AG10803 (cell line): Measurements from ENCODE around the gene COX5A.
A peak's percentile ranks its signal among the peaks of the same experiment; 100 is the strongest.

Experiments used
- DNase-seq: peaks from one replicate; pipeline ENCODE4 v3.0.0; 2010; ENCODE audit warnings: low read depth
- H3K4me3 ChIP-seq: 2 replicates; pipeline ENCODE4 v1.5.1; 2011; ENCODE audit warnings: mild to moderate bottlenecking, low read length, control low read depth
- TF ChIP-seq, protein P1 (sequence below): conservative IDR thresholded peaks from 2 replicates; pipeline ENCODE4 v1.5.1; 2011; ENCODE audit warnings: mild to moderate bottlenecking, low read length, control low read depth, inconsistent platforms

COX5A gene

DNA sequence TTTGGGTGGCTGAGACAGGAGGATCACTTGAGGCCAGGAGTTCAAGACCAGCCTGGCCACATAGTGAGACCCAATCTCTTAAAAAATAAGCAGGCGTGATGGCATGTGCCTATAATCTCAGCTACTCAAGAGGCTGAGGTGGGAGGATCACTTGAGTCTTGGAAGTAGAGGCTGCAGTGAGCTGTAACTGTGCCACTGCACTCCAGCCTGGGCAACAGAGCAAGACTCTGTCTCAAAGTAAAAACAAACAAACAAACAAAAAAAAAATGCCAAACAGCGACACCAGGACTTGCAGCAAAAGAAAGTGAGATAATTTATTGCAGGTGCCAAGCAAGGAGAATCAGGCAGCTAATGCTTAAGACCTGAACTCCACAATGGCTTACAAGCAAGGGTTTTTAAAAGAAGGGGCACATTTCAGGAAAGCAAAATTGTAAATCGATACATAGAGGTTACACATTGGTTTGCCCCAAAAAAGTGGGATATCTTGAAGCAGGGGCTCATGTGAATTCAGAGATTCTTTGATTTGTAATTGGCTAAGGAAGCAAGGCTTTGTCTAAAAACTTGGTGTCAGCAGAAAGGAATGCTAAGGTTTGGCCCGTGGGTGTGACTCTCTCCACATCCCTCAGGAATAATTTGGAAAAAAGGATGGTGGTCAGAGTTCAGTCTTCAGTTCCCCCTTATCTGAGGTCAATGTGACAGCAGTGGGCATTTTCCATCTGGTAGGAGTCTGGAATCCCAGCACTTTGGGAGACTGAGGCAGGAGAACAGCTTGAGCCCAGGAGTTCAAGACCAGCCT, 53.2 kb downstream of the COX5A start:
- TF ChIP-seq, protein P1, sequence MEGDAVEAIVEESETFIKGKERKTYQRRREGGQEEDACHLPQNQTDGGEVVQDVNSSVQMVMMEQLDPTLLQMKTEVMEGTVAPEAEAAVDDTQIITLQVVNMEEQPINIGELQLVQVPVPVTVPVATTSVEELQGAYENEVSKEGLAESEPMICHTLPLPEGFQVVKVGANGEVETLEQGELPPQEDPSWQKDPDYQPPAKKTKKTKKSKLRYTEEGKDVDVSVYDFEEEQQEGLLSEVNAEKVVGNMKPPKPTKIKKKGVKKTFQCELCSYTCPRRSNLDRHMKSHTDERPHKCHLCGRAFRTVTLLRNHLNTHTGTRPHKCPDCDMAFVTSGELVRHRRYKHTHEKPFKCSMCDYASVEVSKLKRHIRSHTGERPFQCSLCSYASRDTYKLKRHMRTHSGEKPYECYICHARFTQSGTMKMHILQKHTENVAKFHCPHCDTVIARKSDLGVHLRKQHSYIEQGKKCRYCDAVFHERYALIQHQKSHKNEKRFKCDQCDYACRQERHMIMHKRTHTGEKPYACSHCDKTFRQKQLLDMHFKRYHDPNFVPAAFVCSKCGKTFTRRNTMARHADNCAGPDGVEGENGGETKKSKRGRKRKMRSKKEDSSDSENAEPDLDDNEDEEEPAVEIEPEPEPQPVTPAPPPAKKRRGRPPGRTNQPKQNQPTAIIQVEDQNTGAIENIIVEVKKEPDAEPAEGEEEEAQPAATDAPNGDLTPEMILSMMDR, result no peak
- DNase-seq, result no peak
- no peak overlapping the region for H3K4me3 ChIP-seq

DNA sequence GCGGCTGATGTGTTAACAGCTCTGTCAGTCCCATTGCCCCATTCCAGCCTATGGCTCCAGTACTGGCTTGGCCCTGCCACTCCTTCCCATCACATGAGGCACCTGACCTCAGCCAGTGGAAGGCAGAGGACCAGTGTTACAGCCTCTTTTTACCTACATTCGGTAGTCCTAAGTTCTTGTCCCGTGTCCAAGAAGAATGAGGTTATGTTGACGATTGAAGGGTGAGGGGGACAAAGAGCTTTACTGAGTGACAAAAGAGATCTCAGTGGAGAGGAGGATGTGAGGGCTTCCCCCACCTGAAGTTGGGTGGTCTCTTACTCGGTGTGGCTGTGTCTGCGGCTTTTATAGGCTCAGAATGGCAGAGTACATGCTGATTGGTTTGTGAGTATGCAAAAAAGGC, 55.3 kb downstream of the COX5A start:
- H3K4me3 ChIP-seq, result no peak overlapping the region
- DNase-seq, result no peak
- TF ChIP-seq, protein P1, result no peak

DNA sequence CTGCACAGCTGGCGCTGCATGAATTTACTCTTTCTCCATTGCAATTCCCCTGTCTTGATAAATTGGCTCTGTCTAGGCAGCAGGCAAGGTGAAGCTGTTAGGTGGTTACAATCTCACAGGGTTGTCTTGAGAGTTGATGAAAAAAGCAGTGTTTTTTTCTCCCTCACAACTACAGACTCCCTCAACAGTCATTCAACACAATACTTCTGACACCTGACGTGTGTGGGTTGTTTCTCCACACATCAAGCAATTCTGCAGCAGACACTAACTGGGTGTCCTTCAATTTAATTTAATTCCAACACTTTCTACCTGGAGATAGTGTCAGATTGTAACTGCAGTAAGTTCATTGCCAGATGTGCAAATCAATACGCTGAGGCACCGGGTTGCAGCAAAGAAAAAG, 59.6 kb downstream of the COX5A start:
- TF ChIP-seq, protein P1, result no peak
- no peak for DNase-seq
- H3K4me3 ChIP-seq, result no peak overlapping the region

DNA sequence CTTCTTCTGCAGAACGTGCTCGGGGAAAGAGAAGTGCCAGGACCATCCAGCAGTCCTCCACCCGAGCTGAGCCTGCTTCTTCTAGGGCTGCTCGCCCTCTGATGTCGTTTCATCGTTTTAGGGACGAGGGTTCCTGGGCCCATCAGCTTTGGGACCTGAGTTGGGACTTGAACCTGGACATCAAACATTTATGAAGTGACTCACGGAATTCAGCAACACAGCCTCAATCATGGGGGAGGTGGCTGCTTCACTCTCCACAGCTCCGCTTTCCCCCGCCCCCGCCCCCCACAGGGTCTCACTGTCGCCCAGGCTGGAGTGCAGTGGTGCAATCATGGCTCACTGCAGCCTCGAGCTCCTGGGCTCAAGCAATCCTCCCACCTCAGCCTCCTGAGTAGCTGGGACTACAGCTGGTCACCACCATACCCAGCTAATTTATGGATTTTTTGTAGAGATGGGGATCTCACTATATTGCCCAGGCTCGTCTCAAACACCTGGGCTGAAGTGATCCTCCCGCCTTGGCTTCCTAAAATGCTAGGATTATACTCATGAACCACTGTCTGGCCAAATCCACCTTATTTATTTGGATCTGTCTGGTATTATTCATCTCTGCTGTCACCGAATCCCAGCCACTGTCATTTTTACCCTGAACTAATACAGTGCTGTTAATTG, 64.0 kb downstream of the COX5A start:
- TF ChIP-seq, protein P1, result no peak
- DNase-seq, result peak; percentile 16
- H3K4me3 ChIP-seq, result peak overlapping the region; percentile 94

DNA sequence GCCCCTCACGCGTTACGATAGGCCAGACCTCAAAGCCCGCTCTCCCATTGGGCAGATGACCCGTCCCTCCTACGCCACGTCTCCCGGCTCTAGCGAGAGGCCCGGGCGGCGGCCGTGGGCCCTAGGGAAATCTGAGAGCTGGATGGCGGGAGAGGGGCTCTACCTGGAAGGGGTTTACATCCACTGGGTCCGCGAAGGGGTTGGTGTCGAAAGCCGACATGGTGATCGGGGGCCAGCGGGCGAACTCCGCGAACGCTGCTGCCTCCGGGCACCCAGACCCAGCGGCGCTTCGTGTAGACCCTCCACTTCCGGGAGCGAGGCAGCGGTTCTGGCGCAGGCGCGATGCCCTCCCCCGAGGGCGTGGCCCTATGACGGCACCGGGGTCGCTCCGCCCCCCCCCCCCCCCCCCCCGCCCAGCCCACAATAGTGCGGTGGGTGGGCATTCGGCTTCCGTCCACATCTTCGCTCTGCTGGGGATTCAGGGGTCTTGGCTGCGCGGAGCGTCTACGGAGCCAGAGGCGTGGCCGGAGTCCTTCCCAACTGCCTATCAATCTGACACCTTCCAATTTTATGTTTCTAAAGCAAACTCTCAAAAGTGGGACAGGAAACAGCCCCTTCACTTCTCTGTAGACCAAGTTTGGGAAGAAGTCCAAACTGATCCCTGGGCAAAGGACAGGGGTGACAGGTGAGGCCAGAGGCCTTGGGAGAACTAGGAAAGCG, 64.7 kb downstream of the COX5A start, which contains the start of gene SCAMP2:
Gene SCAMP2, minus strand, starts transcription at position 330 of the 720 bp plus-strand sequence. Its CDS starts 110 bp downstream, at position 220.
- TF ChIP-seq, protein P1, result no peak
- DNase-seq, result peak; percentile 94
- peak within 1 kb of the TSS; percentile 94 for H3K4me3 ChIP-seq

DNA sequence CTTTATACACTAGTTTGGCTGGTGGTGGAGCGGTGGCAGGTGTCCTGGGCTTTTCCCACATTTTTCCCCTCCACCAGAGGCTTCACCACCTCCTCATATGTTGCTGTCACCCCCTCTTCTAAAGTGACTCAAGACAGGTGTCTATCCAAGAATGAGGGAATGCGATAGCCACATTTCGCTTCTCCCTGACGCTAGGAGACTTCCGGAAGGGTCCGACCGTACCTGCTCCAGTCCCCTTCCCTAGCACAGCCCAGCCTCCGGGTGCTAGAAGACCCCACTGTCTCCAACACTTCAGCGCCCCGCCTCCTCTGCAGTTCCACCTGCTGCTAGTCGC, 65.2 kb downstream of the COX5A start:
- TF ChIP-seq, protein P1, result no peak
- DNase-seq, result no peak

More for the DNA sequence above, 65.2 kb downstream of the COX5A start:
- H3K4me3 ChIP-seq, result peak overlapping the region; percentile 94
